GM13976 (cell line): Measurements from ENCODE around the gene SHISAL1.

Experiments
- DNase-seq: peaks from one replicate; pipeline ENCODE4 v3.0.0; 2012; ENCODE audit warnings: low spot score
- CTCF ChIP-seq: IDR thresholded peaks from 2 replicates; pipeline ENCODE4 v1.5.1; 2012; ENCODE audit warnings: borderline replicate concordance, mild to moderate bottlenecking; ENCODE audit not compliant: insufficient read depth; ENCODE audit errors: extremely low read depth, missing control alignments, control extremely low read depth
- in situ Hi-C: fragments of 300-500 bp; cut with MboI; formaldehyde crosslinking; loops from one replicate; pipeline ENCODE4 v1.12.0; 2022; ENCODE audit warnings: low sequenced_read_pairs, mixed read lengths, inconsistent platforms; ENCODE audit not compliant: unreplicated experiment

The SHISAL1 gene

GRCh38 chr22:44211946-44212930 lies 100.5 kb downstream of the SHISAL1 start:
- peak; percentile 10 for DNase-seq
- in situ Hi-C loops, result no loop called here

GRCh38 chr22:44211256-44211945 lies 101.3 kb downstream of the SHISAL1 start:
- in situ Hi-C loops, result no loop called here
- no peak for DNase-seq

More at GRCh38 chr22:44211946-44212930, 100.5 kb downstream of the SHISAL1 start:
- TF ChIP-seq CTCF, result no peak

GRCh38 chr22:44210722-44211121 lies 102.0 kb downstream of the SHISAL1 start:
- in situ Hi-C loops, result no loop called here
- no peak for DNase-seq

More at GRCh38 chr22:44211256-44211945, 101.3 kb downstream of the SHISAL1 start:
- no peak for TF ChIP-seq CTCF

GRCh38 chr22:44209343-44209742 lies 103.4 kb downstream of the SHISAL1 start:
- in situ Hi-C loops, result no loop called here
- no peak for DNase-seq
- no peak for TF ChIP-seq CTCF

More at GRCh38 chr22:44210722-44211121, 102.0 kb downstream of the SHISAL1 start:
- TF ChIP-seq CTCF, result no peak

- in situ Hi-C loops, result no loop called here
- DNase-seq, result no peak
- no peak for TF ChIP-seq CTCF
These were observed 104.8 kb downstream of the SHISAL1 start for GRCh38 chr22:44207981-44208317.

- in situ Hi-C loops, result no loop called here
- no peak for DNase-seq
These were observed 105.4 kb downstream of the SHISAL1 start for GRCh38 chr22:44207173-44207980.

More at GRCh38 chr22:44207173-44207980, 105.4 kb downstream of the SHISAL1 start:
- no peak for TF ChIP-seq CTCF
